B cell (primary cell): ENCODE data around the gene LRRC31. TPM values are rescaled to one million over a fixed set of nuclear protein-coding genes. Genes with fewer than 3 reads are reported as not detected.

Experiments
- ATAC-seq: fragments of 200-7000 bp; cut with Tn5 transposase; one replicate; pipeline ENCODE4 v1.10.0; 2021; ENCODE audit warnings: low read depth, mild to moderate bottlenecking, moderate number of reproducible peaks, moderate library complexity
- CTCF ChIA-PET: fragments of 350-600 bp; sonication (Branson Sonifier 250); formaldehyde crosslinking; loops from one replicate; lab custom pipeline; 2021; ENCODE audit warnings: antibody characterized with exemption, inconsistent platforms; lab: Charles Lee
- POLR2A ChIA-PET: fragments of 350-600 bp; sonication (Branson Sonifier 250); formaldehyde crosslinking; loops from one replicate; lab custom pipeline; 2021; ENCODE audit warnings: antibody characterized with exemption; lab: Charles Lee
- DNase-seq: peaks from one replicate; pipeline ENCODE4 v3.0.0; 2013
- H2AFZ ChIP-seq: 2 replicates; pipeline ENCODE4 v1.6.1; 2012; ENCODE audit warnings: mild to moderate bottlenecking, low read depth, low read length; ENCODE audit not compliant: insufficient read depth, poor library complexity, severe bottlenecking
- H3K27ac ChIP-seq, 2 donors: 1 replicate in 1 of 2; 2 replicates in 1 of 2; pipeline ENCODE4 v1.5.1; 2012 to 2013; ENCODE audit warnings: low read length in 2 of 2, mild to moderate bottlenecking in 2 of 2, moderate library complexity in 1 of 2
- H3K27me3 ChIP-seq, 4 experiments: fragments of 200-600 bp in 1 of 4; sonication (generic) in 1 of 4; replicated peaks in 1 of 4; 1 replicate in 2 of 4; 2 replicates in 2 of 4; pipeline versions ENCODE4 v1.6.1 to v1.7.0; 2013 to 2016; ENCODE audit warnings: low read length in 3 of 4, mild to moderate bottlenecking in 2 of 4, mixed read lengths in 1 of 4, moderate library complexity in 1 of 4; ENCODE audit not compliant: insufficient read depth in 4 of 4, control insufficient read depth in 3 of 4; ENCODE audit errors: control extremely low read depth in 1 of 4
- H3K36me3 ChIP-seq, 2 experiments: replicated peaks in 1 of 2; 1 replicate in 1 of 2; 2 replicates in 1 of 2; pipeline versions ENCODE4 v1.6.1 to v1.7.1; 2013; ENCODE audit warnings: low read length in 1 of 2; ENCODE audit not compliant: insufficient read depth in 2 of 2, control insufficient read depth in 1 of 2; ENCODE audit errors: control extremely low read depth in 1 of 2, extremely low read depth in 1 of 2
- H3K4me1 ChIP-seq, 2 donors: fragments of 200-600 bp in 1 of 2; sonication (generic) in 1 of 2; 1 replicate in 1 of 2; 2 replicates in 1 of 2; pipeline versions ENCODE4 v1.5.1 to v1.6.1; 2013 to 2017; ENCODE audit warnings: low read length in 2 of 2; ENCODE audit not compliant: control insufficient read depth in 2 of 2, insufficient read depth in 2 of 2
- H3K4me2 ChIP-seq: replicated peaks from 2 replicates; pipeline ENCODE3; 2012; ENCODE audit warnings: mild to moderate bottlenecking, low read depth, low read length; ENCODE audit not compliant: poor library complexity, severe bottlenecking
- H3K4me3 ChIP-seq, 5 experiments: fragments of 200-600 bp in 1 of 5; sonication (generic) in 1 of 5; 1 replicate in 3 of 5; 2 replicates in 2 of 5; pipeline versions ENCODE4 v1.5.1 to v1.7.0; 2011 to 2016; ENCODE audit warnings: low read length in 4 of 5, mild to moderate bottlenecking in 4 of 5, low read depth in 2 of 5, control low read depth in 1 of 5, moderate library complexity in 1 of 5; ENCODE audit not compliant: insufficient read depth in 1 of 5; ENCODE audit errors: control extremely low read depth in 1 of 5, extremely low read depth in 1 of 5
- H3K79me2 ChIP-seq: fragments of 200-600 bp; sonication (generic); one replicate; pipeline ENCODE4 v1.6.0; 2016; ENCODE audit warnings: low read length; ENCODE audit not compliant: control insufficient read depth, insufficient read depth
- H3K9ac ChIP-seq: fragments of 200-600 bp; sonication (generic); 2 replicates; pipeline ENCODE4 v1.6.1; 2017; ENCODE audit warnings: mild to moderate bottlenecking, low read length, moderate library complexity
- H3K9me3 ChIP-seq, 3 donors: one replicate each; pipeline versions ENCODE4 v1.6.1 to v1.7.1; 2013; ENCODE audit warnings: low read length in 2 of 3; ENCODE audit not compliant: control insufficient read depth in 2 of 3, insufficient read depth in 1 of 3; ENCODE audit errors: control extremely low read depth in 1 of 3
- H4K20me1 ChIP-seq: 2 replicates; pipeline ENCODE4 v1.6.0; 2012; ENCODE audit warnings: mild to moderate bottlenecking, low read length; ENCODE audit not compliant: insufficient read depth, control insufficient read depth, poor library complexity, severe bottlenecking
- H3K27ac Mint-ChIP-seq: one replicate; pipeline ENCODE4 v1.8.0; 2021; ENCODE audit warnings: mixed read lengths
- H3K27me3 Mint-ChIP-seq: one replicate; pipeline ENCODE4 v1.8.0; 2021; ENCODE audit warnings: mixed read lengths
- H3K4me1 Mint-ChIP-seq: one replicate; pipeline ENCODE4 v1.8.0; 2021; ENCODE audit warnings: mixed read lengths
- H3K4me3 Mint-ChIP-seq: one replicate; pipeline ENCODE4 v1.8.0; 2021; ENCODE audit warnings: mixed read lengths
- H3K9me3 Mint-ChIP-seq: one replicate; pipeline ENCODE4 v1.8.0; 2022; ENCODE audit warnings: mixed read lengths; ENCODE audit not compliant: insufficient read depth
- CTCF ChIP-seq: fragments of 200-600 bp; IDR thresholded peaks from one replicate; pipeline ENCODE4 v1.8.0; 2022; ENCODE audit warnings: antibody characterized with exemption, mild to moderate bottlenecking
- EZH2 ChIP-seq: IDR thresholded peaks from 2 replicates; pipeline ENCODE4 v1.6.1; 2012; ENCODE audit warnings: borderline replicate concordance, low read depth, mild to moderate bottlenecking, moderate library complexity, low read length; ENCODE audit not compliant: insufficient read depth, poor library complexity, severe bottlenecking
- WGBS: methylation state at CpG from one replicate; pipeline ENCODE4 v1.1.5; 2013; ENCODE audit warnings: missing lambda C conversion rate; ENCODE audit not compliant: insufficient coverage; 5-methylcytosine and 5-hydroxymethylcytosine counted together
- intact Hi-C: fragments of 100-400 bp; cut with micrococcal nuclease; formaldehyde crosslinking; loops from one replicate; pipeline ENCODE4 v1.10.0; 2022
- polyA plus RNA-seq: library from polyadenylated mRNA; depleted of rRNA; stranded (reverse); fragments of >200 nt; gene quantifications from 2 replicates; pipeline ENCODE4 v1.2.3, GENCODE V29; 2012
- total RNA-seq, 2 donors: library from RNA; stranded (reverse); fragments of 120-200 nt in 1 of 2; gene quantifications; 1 replicate in 1 of 2; 2 replicates in 1 of 2; pipeline versions ENCODE4 v1.2.3 to v1.2.4, GENCODE V29; 2013 to 2022

Gene LRRC31
- total and polyA plus RNA-seq, 2 donors (not counting 1 experiment from before 2014, with no cell fraction given) = not detected

GRCh38 chr3:169790687-169791429, 78.9 kb downstream of the LRRC31 start:
- no peaks in the 10 kb centered on the region for H3K4me1 ChIP-seq
- H3K36me3 ChIP-seq = peaks cover 2 to 14% of the 10 kb centered on the region in 2 experiments
- ATAC-seq (no peak), DNase-seq (no peak)
- CTCF ChIA-PET = interaction anchor here (0.7 kb wide), 1 partner anchor 21 kb away, joined by 3 read pairs; no protein-coding TSS in a partner anchor
- no peaks in the 10 kb centered on the region for H3K27me3 ChIP-seq
- no peak overlapping the region for H3K4me2 ChIP-seq
- H3K27me3 Mint-ChIP-seq = no peaks in the 10 kb centered on the region
- no peak overlapping the region for H3K4me3 Mint-ChIP-seq
- H4K20me1 ChIP-seq = no peaks in the 10 kb centered on the region
- no peaks in the 10 kb centered on the region for H3K9me3 Mint-ChIP-seq
- no peaks in the 10 kb centered on the region for H3K9me3 ChIP-seq
- TF ChIP-seq EZH2 = no peak
- H3K4me1 Mint-ChIP-seq = peaks cover 2% of the 10 kb centered on the region
- H3K27ac ChIP-seq = no peak overlapping the region
- no peak overlapping the region for H3K4me3 ChIP-seq
- WGBS = 83% methylated on average over 1 of the region's 4 CpGs
- no peaks in the 10 kb centered on the region for H3K79me2 ChIP-seq
- intact Hi-C loops = no loop called here
- no peak overlapping the region for H3K27ac Mint-ChIP-seq
- no peak overlapping the region for H3K9ac ChIP-seq
- no peak overlapping the region for H2AFZ ChIP-seq
- POLR2A ChIA-PET = no interaction called here

- no peak overlapping the region for H3K27ac ChIP-seq
- Mint-ChIP-seq H3K27ac (no peak overlapping the region), H3K4me1 (peaks cover 2% of the 10 kb centered on the region), H3K9me3 (no peaks in the 10 kb centered on the region), H3K4me3 (no peak overlapping the region), H3K27me3 (no peaks in the 10 kb centered on the region)
- no peaks in the 10 kb centered on the region for H3K79me2 ChIP-seq
- H3K4me1 ChIP-seq = no peaks in the 10 kb centered on the region
- no peaks in the 10 kb centered on the region for H3K27me3 ChIP-seq
- H3K4me2 ChIP-seq = no peak overlapping the region
- no peak overlapping the region for H2AFZ ChIP-seq
- no peaks in the 10 kb centered on the region for H3K9me3 ChIP-seq
- intact Hi-C loops = no loop called here
- H3K4me3 ChIP-seq = no peak overlapping the region
- POLR2A ChIA-PET = no interaction called here
- H4K20me1 ChIP-seq = no peaks in the 10 kb centered on the region
- DNase-seq = no peak
- H3K36me3 ChIP-seq = peaks cover 4 to 20% of the 10 kb centered on the region in 2 experiments
- CTCF ChIA-PET = interaction anchor here (0.7 kb wide), 1 partner anchor 22 kb away, joined by 3 read pairs; no protein-coding TSS in a partner anchor
- TF ChIP-seq EZH2 = no peak
- TF ChIP-seq CTCF = no peak
- no peak overlapping the region for H3K9ac ChIP-seq
- ATAC-seq = no peak
Observed at GRCh38 chr3:169790219-169790618, 79.5 kb downstream of the LRRC31 start.

Other genes with a start within 250 kb of the LRRC31 start
- 0.42 and 1.1 TPM in 2 replicates for gene MECOM, start 206.2 kb downstream of the LRRC31 start, total RNA-seq
- gene MECOM, start 206.2 kb downstream of the LRRC31 start, polyA plus RNA-seq = 0.03 TPM in 1 of 2 replicates, not detected in the other
- gene TERC, start 104.9 kb downstream of the LRRC31 start, total RNA-seq = 10.6 and 12.5 TPM in 2 replicates
- gene TERC, start 104.9 kb downstream of the LRRC31 start, polyA plus RNA-seq = 1.3 and 1.5 TPM in 2 replicates
- 0.15 and 0.37 TPM in 2 replicates for gene ACTRT3, start 100.4 kb downstream of the LRRC31 start, total RNA-seq
- gene ACTRT3, start 100.4 kb downstream of the LRRC31 start, polyA plus RNA-seq = 0.12 and 0.18 TPM in 2 replicates
- 24.0 and 25.5 TPM in 2 replicates for gene MYNN, start 96.5 kb downstream of the LRRC31 start, total RNA-seq
- gene MYNN, start 96.5 kb downstream of the LRRC31 start, polyA plus RNA-seq = 14.7 and 18.2 TPM in 2 replicates
- 0.53 and 0.71 TPM in 2 replicates for gene LRRIQ4, start 57.1 kb downstream of the LRRC31 start, total RNA-seq
- gene LRRIQ4, start 57.1 kb downstream of the LRRC31 start, polyA plus RNA-seq = 0.04 TPM in 1 of 2 replicates, not detected in the other
- gene LRRC34, start 57.0 kb downstream of the LRRC31 start, total RNA-seq = 7.1 and 11.8 TPM in 2 replicates
- 2.5 and 3.5 TPM in 2 replicates for gene LRRC34, start 57.0 kb downstream of the LRRC31 start, polyA plus RNA-seq
- 0.12 TPM in 1 of 2 replicates, not detected in the other for gene SAMD7, start 41.6 kb upstream of the LRRC31 start, total RNA-seq
- gene SAMD7, start 41.6 kb upstream of the LRRC31 start, polyA plus RNA-seq = not detected in 2 replicates
- gene SEC62, start 96.9 kb upstream of the LRRC31 start, total RNA-seq = 166 and 176 TPM in 2 replicates
- gene SEC62, start 96.9 kb upstream of the LRRC31 start, polyA plus RNA-seq = 40.3 and 45.8 TPM in 2 replicates
- 17.5 and 17.7 TPM in 2 replicates for gene GPR160, start 168.1 kb upstream of the LRRC31 start, total RNA-seq
- gene GPR160, start 168.1 kb upstream of the LRRC31 start, polyA plus RNA-seq = 16.4 and 17.4 TPM in 2 replicates